ENCODE data around the gene PTPN3.

DNA sequence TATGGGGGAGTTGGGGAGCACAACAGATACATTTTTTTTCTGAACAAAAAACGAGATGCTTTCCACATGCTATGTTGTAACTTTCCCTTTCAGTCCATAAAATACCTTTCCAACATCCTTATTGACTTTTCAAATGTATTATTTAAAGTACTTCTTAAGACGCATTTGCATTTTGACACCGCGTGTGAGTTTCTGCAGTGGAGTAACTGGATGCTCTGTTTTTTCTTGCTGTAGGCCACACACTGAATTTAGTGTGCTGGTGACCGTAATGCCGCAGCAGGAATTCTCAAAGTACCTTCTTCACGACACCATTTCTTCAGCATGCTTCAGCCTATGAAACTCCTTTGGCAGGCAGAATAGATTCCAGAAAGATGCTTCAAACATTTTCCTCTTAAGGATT is 163.0 kb downstream of the PTPN3 start:
- no peak for TF ChIP-seq EGR1 (IDR thresholded peaks at IDR 0.05)
- TF ChIP-seq CEBPB (IDR thresholded peaks at IDR 0.05), result no peak
- no peak for TF ChIP-seq TAF1 (IDR thresholded peaks at IDR 0.05; ENCODE audit: low read depth)
- TF ChIP-seq MAX (IDR thresholded peaks at IDR 0.05), result no peak
- no peak for TF ChIP-seq NFIC (IDR thresholded peaks at IDR 0.05)
- TF ChIP-seq CREB1 (IDR thresholded peaks at IDR 0.05; ENCODE audit: low read depth), result no peak
- no peak for TF ChIP-seq RAD21 (IDR thresholded peaks at IDR 0.05; ENCODE audit: low read depth)
- TF ChIP-seq EP300 (IDR thresholded peaks at IDR 0.05; ENCODE audit: borderline replicate concordance), result no peak
